GM19239 (cell line): ENCODE measurements around the gene SH3RF3.

Source experiments
- DNase-seq: peaks from one replicate; pipeline ENCODE4 v3.0.0; 2011; ENCODE audit warnings: low spot score; ENCODE audit not compliant: insufficient read length
- FAIRE-seq: peaks from 2 replicates; lab custom pipeline; 2011; peaks lifted over from hg19 to GRCh38; lab: Jason Lieb, UNC

SH3RF3 gene

DNA sequence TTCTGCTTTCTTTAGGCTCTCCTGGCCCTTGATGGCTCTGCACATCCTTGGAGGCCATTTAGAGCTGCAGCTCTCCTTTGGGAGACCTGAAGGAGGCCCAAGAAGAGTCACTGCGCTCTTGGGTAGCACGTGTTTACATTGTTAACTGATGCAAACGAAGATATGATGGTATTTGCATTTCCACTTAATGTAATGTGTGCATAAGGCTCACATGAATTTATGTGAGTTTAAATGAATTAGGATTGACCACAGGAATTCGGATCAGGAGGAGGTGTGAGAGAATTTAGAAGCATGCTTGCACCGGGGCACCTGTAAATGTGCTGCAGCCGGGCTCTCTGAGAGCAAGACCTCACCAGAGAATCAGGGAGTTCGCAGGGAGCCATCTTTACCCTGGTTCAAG is 7.5 kb downstream of the SH3RF3 start:
- DNase-seq: no peak
- no peak for FAIRE-seq

DNA sequence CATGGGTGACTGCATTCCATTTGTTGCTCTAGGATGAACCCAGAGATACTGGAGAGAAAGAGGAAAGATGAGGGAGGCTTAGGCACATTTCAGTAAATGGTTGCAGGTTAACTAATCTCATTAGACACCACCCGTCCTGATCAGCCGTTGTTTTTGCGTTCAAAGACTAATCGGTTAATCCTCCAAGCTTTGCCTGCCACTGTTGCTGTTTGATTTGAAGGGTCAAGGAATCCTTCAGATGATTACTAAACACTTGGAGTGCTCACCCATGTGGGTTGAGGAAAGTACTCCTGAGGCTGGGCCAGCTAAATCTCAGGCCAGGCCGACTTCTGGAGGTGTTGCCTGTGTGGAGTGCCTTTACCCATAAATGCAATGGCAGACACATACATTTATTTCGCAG is 8.6 kb downstream of the SH3RF3 start:
- no peak for DNase-seq
- FAIRE-seq: no peak

DNA sequence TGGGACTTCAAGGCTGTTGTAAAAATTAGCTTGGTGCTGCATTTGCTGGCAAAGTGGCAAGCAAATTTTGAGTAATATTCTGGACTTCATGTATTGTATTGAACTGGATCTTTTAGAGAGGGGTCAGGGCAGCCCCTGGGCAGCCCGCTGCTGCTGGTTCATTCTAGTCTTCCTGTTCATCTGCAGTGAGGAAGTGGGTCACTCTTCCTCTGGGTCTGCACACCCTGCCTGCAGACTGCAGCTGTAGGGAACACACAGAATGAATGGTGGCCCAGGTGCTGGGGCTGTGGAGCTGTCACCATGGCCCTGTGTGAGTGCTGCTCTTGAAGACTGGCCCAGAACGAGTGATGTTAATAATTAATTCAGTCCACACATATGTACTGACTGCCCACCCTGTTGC is 9.4 kb downstream of the SH3RF3 start:
- FAIRE-seq: no peak
- no peak for DNase-seq

DNA sequence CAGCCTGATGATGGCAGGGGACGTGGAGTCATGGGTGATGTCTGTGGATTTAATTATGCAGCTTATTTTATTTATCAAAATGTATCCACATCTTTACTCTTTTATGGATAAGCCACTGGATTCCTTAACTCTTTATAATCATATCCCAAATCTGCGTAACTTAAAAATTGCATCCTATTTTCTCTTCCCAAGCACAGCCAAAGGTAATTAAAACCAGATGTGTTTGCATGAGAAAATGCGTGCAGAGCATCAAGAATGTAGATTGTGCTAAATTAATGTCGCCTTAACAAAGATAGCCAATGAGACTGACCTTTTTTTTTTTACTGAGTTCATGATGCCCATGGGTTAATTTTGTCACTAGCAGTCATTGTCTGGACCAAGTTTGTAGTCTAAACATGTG is 10.0 kb downstream of the SH3RF3 start:
- DNase-seq (no peak), FAIRE-seq (no peak)

DNA sequence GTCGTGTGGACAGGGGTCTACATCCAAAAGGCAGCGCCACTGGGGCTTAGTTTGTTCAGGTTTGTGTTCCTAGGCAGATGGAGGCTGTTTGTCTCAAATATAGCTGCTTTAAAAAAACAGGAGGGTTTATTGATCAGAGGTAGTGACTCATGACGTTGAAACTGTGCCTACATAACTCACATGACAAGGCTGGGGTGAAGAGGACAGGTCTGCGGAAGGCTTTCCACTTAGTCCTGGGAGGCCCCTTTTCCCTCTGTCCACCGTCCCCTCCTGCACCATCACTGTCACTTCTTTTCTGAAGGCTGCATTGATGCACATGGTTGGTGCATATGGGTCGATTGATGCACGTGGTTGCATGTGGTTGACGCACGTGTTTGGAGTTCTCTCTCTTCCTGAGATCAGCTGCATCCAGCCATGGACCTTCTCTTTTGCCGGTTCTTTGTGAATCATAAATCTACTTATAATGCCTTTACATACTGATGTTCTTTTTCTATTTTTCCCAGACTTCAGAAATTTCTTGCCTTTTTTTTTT is 10.9 kb downstream of the SH3RF3 start:
- no peak for FAIRE-seq
- DNase-seq: no peak

DNA sequence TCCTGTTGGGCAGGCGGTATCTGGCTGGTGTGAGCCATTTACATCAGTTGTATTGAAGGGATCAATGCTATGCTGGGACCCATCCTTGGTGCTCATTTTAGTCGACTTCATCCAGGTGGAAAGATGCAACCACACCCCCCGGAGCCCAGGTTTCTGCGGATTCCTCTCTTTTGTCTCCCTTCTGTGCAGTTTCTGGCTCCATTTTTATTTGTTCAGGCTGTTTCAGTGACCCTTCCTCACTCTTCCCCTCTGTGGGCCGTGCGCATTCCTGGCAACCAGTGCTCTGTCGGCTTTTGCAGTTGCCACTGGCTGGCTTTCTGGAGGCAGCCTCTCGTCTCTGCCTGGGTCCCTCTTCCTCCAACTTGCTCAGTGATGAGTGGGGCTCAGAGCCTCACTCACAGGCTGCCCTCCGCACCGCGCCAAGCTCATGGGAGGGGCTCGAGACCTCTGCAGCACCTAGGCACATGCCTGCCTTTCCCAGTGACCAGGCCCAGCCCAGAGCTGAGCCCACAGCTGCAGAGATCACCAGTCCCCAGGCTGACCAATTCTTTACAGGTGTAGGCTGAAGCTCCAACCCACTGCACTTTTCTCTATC is 12.1 kb downstream of the SH3RF3 start:
- DNase-seq (no peak), FAIRE-seq (no peak)

DNA sequence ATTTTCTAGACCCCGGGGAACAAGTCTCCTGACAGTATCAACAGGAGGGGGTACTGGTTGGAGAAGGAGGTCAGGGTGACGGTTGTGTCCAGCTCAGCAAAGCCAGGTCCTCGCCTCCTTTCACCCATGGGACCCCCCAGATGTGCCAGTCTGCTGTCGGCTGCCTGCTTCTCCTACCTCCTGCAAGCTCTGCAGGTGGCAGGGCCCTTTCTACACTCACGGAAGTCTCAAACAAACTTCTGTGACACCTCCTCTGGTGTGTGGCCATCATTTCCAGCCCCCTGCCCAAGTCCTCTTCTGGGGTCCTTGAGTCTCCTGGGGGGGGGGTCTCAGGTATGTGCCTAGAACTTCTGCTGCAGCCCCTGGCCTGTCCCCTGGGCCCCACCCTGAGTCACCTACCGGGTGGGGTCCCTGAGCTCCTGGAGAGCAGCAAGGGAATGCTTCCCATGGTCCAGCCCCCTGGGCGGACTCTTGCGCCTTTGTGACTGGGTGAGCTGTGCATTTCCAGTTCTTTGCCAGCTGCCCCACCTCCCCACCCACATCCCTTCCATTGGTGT is 12.8 kb downstream of the SH3RF3 start:
- DNase-seq (no peak), FAIRE-seq (no peak)

DNA sequence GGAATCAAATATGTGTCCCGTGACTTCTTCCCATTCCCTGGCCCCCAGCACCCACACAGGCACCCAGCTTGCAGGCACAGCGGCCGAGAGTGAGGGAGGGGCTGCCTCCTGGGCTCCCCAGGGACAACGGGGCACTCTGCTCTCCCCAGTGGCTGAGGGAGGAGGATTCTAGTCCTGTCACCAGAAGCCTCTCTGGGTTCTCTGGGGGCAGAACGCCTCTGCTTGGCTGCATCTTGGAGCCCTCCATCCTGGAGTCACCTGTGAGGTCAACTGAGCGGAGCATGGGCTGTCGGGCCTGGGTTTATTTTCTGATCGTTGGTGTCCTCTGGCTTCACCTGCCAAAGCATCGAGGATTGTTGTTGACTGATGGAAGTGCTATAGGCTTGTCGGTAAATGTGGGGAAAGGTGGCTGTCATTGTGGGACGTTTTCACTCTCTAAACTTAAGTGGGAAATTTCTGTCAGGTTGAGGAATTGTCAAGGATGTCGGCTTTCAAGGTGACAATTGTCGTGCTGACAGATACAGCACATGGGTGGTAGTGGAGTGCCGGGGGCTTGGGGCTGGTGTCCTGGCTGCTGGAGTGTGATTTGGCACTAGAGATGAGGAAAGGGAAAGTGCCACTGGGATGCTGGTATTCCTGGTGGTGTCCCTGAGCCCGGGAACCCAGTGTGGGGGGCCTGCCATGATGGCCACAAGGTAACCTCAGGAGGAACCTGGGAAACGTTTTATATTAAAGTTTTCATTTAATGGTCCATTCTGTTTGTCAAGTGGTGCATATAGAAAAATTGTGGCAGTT is 13.6 kb downstream of the SH3RF3 start:
- no peak for FAIRE-seq
- no peak for DNase-seq

DNA sequence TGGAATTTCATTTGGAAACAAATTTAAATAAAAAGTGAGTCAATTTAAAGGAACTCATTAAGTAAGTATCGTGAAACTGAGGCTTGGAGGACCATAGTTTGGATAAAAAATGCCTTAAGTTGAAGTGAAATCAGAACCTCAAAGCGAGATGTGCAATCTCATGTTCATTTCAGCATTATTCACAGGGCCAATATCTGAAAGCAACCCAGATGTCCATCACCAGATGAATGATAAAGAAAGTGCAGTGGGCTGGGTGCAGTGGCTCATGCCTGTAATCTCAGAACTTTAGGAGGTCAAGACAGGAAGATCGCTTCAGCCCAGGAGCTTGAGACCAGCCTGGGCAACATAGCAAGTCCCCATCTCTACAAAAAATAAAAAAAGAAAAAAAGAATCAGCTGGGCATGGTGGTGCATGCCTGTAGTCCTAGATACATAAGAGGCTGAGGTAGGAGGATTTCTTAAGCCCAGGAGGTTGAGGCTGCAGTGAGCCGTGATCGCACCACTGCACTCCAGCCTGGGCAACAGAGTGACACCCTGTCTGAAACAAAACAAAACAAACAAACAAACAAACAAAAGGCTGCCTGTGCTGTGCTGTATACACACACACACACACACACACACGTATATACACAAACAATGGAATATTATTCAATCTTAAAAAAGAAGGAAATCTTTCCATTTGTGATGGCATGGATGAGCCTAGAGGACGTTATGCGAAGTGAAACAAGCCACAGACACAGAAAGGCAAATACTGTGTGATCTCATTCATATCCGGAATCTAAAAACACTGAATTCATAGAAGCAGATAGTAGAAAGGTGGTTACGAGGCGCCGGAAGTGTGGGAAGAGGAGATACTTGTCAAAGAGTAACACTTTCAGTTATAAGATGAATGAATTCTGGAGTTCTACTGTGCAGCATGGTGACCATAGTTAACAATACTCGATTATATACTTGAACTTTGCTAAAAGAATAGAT is 14.5 kb downstream of the SH3RF3 start:
- FAIRE-seq: peak; percentile 18
- DNase-seq: no peak

DNA sequence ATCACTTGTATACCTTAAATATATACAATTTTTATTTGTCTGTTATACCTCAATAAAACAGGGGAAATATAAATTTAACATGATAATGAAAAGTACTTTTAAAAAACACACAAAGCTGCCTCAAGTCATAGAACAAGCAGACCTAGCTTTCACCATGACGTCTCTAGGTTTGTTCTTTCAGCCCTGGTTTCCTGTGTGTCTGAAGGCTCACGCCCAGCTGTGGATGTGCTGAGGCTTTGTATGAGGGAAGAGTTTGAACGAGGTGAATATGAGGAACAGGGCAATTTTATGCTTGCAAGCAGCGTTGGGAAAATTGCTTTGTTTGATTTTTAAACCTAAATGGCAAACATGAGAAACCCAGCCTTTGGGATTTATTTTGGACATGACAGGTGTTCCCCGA is 15.3 kb downstream of the SH3RF3 start:
- no peak for DNase-seq
- FAIRE-seq: no peak

DNA sequence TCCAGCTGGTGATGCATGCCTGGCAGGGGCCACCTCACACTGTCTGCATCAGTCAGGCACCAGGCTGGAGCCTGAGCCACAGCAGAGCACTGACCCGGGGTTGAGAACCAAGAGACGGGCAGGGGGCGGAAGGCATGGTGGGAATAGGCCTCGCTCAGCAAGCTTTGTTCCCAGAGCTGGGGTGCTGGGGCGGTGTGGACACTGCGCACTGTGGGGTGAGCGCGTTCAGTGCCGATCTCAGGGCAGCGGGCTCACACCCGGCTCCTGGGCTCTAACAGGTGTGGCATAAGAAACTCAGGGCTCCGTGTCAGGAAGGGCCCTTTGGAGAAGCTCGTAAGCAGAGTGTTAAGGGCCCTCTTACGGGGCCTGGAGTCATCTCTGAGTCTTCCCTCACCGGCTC is 15.7 kb downstream of the SH3RF3 start:
- no peak for DNase-seq
- no peak for FAIRE-seq

DNA sequence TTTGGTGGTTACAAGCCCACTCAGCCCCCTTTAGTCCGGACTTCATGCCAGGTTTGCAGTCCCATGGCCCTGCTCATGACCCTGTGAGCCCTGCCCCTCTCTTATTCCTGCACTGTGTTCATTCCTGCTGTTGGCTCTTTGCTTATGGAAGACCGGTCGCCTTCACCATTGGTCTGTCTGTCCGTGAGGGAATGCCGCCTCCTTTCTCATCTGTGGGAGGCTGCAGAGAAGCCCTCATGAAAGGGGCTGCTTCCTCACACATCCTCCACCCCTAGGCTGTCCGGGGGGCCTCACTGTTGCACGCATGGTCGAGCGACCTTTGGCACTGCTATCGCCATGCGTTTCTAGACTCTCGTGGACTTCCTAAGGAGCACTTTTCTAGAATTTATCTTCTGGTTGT is 16.3 kb downstream of the SH3RF3 start:
- no peak for FAIRE-seq
- DNase-seq: no peak

DNA sequence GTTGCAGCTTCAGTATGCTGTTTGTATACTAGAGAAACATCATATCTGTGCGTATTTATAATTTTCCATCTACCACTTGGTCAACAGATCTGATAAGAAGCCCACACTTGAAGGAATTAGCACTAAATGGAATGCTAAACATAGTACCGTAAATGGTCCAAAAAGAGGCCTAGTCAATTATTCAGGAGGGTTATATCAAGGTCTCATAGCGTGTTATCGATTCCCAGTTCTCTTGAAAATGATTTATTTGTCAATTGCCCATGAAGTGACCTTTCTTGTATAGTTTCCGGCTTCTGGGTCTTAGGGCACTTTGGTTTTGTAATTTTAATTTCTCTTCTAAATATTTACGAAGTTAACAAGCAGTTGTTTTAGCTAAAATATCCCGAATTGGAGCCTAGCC is 18.4 kb downstream of the SH3RF3 start:
- DNase-seq (no peak), FAIRE-seq (no peak)

DNA sequence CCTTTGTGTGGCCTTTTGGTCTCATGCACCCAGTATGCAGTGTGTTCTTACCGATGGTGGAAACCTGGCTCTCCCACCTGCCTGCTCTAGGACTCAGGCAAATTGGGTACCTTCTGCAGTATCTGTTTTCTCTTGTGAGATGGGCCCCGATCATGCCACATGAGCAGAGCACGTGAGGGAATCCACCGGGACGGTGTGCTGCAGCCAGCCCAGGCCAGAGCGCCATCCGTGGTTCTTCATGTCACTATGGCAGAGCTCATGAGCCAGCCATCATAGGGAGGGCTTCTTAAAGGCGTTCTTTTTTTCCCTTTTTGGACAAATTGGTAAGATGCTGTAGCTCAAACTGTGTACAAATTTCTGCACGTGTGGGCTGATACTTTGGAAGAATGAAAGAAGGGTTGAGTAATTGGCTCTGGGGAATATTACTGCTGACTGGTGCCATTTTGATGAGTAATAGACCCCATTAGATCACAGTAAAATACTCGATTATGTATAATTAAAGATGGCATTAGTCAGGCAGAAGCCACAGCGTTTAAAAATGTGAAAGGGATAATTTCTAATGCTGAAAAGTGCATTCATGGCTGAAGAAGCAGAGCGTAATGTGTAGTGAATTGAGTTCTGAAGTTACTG is 19.2 kb downstream of the SH3RF3 start:
- FAIRE-seq (no peak), DNase-seq (no peak)

DNA sequence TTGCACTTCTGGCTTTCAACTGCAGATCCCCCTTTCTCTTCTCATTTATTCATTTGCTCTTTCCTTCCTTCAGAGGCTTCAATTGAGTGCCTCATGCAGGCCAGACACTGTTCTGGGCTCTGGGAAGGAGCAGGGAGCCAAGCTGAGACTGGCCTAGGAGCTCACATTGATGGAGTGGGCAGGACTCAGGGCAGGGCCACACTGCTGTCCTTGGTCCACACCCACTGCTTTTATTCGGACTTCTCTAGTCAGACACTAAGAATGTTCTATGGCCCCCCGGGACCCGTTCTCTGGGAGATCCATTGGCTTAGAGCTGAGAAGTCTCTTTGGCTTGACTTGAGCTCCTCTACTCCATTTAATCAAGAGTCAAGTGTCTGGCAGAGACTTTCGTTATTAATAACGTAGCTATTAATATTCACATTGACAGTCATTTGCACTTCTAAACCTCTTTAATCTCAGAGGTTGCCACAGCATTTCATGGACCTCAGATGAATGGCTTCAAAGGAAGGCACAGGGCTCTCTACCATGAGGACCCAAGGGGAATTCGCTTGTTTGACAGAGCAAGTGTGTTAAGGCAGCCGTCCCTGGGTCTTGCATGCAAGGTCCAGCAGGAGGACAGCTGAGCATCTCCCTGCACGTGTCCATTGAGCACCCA is 20.1 kb downstream of the SH3RF3 start:
- FAIRE-seq (no peak), DNase-seq (no peak)

DNA sequence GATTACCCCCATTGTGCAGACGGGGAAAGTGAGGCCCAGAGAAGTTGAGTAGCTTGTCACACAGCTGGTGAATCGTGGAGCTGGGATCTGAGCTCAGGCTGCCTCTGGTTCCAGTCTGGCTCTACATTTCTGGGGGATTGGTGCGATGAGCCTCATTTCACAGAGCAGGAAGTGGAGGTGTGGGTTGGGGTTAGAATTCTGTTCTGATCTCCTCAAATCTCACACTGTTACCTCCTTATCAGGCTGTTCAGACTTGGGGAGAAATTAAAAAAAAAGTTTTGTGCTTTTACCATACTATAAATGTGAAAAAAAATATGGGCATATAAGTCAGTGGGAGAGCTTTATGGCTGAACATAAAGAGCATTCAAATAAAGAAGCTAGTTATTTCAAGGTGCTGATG is 21.6 kb downstream of the SH3RF3 start:
- no peak for FAIRE-seq
- DNase-seq: no peak

DNA sequence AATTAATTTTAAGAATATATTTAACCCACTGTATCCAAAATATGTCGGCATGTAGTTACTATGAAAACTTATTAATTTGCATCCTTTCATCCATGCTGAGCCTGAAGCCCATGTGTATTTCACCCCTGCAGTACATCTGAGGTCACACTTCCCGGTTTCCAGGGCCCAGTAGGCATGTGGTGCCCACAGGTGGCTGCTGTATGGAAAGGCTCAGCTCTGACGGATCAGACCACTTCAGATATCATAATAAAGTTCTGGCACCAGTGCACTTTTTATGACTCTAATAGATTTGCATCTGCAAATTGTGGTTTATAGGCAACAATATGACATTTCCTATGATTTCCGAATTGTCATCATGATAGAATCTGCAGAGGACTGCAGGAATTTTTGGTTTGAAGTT is 22.5 kb downstream of the SH3RF3 start:
- FAIRE-seq: no peak

DNA sequence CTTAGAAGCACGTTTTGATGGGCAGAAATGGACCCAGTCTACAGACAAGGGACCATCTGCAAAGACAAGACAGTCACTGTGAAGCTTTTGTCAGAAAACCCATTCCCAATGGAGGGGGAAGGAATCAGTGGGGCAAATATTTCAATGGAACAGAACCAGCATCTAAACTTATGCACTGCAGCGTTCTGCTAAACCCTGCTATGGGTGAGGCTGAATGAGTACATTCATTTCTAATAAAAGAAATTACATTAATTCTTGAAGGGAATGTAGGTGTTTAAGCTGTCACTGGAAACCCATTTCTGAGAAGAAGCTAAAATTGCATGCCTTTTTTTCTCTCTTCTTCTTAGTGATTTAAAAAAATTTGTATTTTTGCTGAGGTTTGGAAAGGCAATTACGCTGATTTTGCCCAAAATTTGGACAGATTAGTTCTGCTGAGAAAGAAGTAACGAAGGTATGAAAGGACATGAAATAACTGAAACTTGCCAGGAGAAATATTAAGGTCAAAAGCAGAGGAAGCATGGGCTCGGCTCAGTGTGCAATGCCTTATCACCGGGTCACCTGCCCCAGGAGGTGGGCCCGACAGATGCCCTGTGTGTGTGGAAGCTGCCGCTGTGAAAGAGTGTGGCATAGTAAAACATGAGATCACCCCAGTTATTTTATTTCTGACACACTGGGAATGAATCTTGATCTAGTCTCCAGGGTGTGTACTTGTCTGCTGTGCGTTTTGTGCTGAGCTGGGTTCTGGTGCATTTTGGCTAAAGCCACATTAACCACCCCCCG is 24.2 kb downstream of the SH3RF3 start:
- DNase-seq: no peak
- FAIRE-seq: no peak

More for the DNA sequence above, 22.5 kb downstream of the SH3RF3 start:
- no peak for DNase-seq

DNA sequence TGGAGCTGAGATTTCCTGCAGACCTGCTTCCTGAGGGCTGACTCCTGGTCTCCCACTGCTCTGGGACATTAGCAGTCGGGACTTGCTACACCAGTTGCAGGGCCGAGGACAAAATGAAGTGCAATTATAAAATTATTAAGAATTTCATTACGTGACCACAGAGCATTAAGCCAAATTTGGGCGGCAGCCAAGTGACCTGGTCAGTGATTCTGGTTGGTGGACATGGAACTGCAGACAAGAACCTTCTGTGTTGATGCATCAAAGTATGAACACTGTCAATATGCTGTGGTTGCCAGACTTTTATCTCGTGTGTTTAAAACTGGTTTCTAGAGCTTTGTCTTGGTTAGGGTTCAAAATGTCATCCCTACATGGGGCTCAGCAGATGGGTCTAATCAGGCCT is 24.8 kb downstream of the SH3RF3 start:
- FAIRE-seq (no peak), DNase-seq (no peak)
